HepG2 (cell line): Measurements from ENCODE around the gene TBC1D2B. TPM values are rescaled to one million over a fixed set of nuclear protein-coding genes. Genes with fewer than 3 reads are reported as not detected.

Experiments used
- ATAC-seq: fragments of 200-7000 bp; cut with Tn5 transposase; 3 replicates; pipeline ENCODE4 v1.9.1; 2020; ENCODE audit warnings: mild to moderate bottlenecking, moderate library complexity
- BruUV-seq: library from RNA; stranded (reverse); fragments of 400-500 nt; replicated peaks from 2 replicates; lab custom pipeline; 2021; lab: Mats Ljungman, UMichigan
- CTCF ChIA-PET: fragments of 300-600 bp; formaldehyde crosslinking; extraction: SDS; loops from one replicate; lab custom pipeline; 2021; ENCODE audit warnings: low total read pairs, inconsistent platforms, low intra/inter-chr PET ratio; lab: Yijun Ruan, JAX
- POLR2A ChIA-PET: fragments of 350-600 bp; sonication (Branson Sonifier 250); formaldehyde crosslinking; loops from one replicate; lab custom pipeline; 2020; ENCODE audit warnings: antibody characterized with exemption, inconsistent platforms; lab: Yijun Ruan, JAX
- DNase-seq: peaks from one replicate; pipeline ENCODE4 v3.0.0-alpha.2; 2015; ENCODE audit warnings: low spot score
- FAIRE-seq: peaks from 3 replicates; lab custom pipeline; 2011; peaks lifted over from hg19 to GRCh38; lab: Jason Lieb, UNC
- H2AFZ ChIP-seq: one replicate; pipeline ENCODE4 v1.6.1; 2011; ENCODE audit warnings: low read length, inconsistent platforms
- H3K27ac ChIP-seq: fragments of 300-600 bp; 3 replicates; pipeline ENCODE4 v1.8.0; 2011; ENCODE audit warnings: mixed run types, mild to moderate bottlenecking, mixed read lengths, low read length, inconsistent platforms; ENCODE audit not compliant: insufficient read depth; ENCODE audit errors: extremely low read length
- H3K27me3 ChIP-seq, 2 experiments: fragments of 200-600 bp in 1 of 2; 2 replicates in 1 of 2; 3 replicates in 1 of 2; pipeline versions ENCODE4 v1.6.0 to v1.8.0; 2011; ENCODE audit warnings: low read length in 2 of 2, mild to moderate bottlenecking in 2 of 2, moderate library complexity in 2 of 2, inconsistent platforms in 1 of 2; ENCODE audit not compliant: insufficient read depth in 2 of 2, control insufficient read depth in 1 of 2
- H3K36me3 ChIP-seq, 2 experiments: fragments of 200-600 bp in 1 of 2; replicated peaks in 1 of 2; 2 replicates in 1 of 2; 3 replicates in 1 of 2; pipeline versions ENCODE4 v1.5.1 to v1.8.0; 2011; ENCODE audit warnings: low read length in 2 of 2, inconsistent platforms in 1 of 2; ENCODE audit not compliant: insufficient read depth in 2 of 2, control insufficient read depth in 1 of 2
- H3K4me1 ChIP-seq: 2 replicates; pipeline ENCODE4 v1.5.1; 2012; ENCODE audit warnings: low read length, inconsistent platforms; ENCODE audit not compliant: insufficient read depth
- H3K4me2 ChIP-seq: 2 replicates; pipeline ENCODE4 v1.6.0; 2011; ENCODE audit warnings: low read depth, low read length, inconsistent platforms
- H3K4me3 ChIP-seq, 3 experiments: fragments of 200-600 bp in 1 of 3; sonication (generic), shearing (Covaris generic) in 1 of 3; replicated peaks in 1 of 3; 2 replicates each; pipeline ENCODE4 v1.5.1; 2011 to 2016; ENCODE audit warnings: low read length in 3 of 3, inconsistent platforms in 2 of 3, low read depth in 2 of 3, mild to moderate bottlenecking in 2 of 3, control low read depth in 1 of 3, mixed read lengths in 1 of 3; ENCODE audit not compliant: insufficient read depth in 1 of 3
- H3K79me2 ChIP-seq: one replicate; pipeline ENCODE4 v1.6.1; 2011; ENCODE audit warnings: low read length, inconsistent platforms; ENCODE audit not compliant: insufficient read depth
- H3K9ac ChIP-seq: 2 replicates; pipeline ENCODE4 v1.6.0; 2011; ENCODE audit warnings: mild to moderate bottlenecking, low read depth, low read length, inconsistent platforms; ENCODE audit not compliant: insufficient read depth
- H3K9me3 ChIP-seq: 2 replicates; pipeline ENCODE4 v1.5.1; 2012; ENCODE audit warnings: mild to moderate bottlenecking, low read length
- H4K20me1 ChIP-seq: 2 replicates; pipeline ENCODE4 v1.6.0; 2011; ENCODE audit warnings: inconsistent platforms, mild to moderate bottlenecking, low read length, moderate library complexity; ENCODE audit not compliant: insufficient read depth
- DR1 ChIP-seq: sonication (generic); formaldehyde crosslinking; IDR thresholded peaks from 2 replicates; pipeline ENCODE4 v1.8.0; 2021; ENCODE audit warnings: mild to moderate bottlenecking, missing genetic modification reagents, inconsistent platforms
- MLLT10 ChIP-seq: sonication (generic); formaldehyde crosslinking; IDR thresholded peaks from 2 replicates; pipeline ENCODE4 v1.4.0; 2020; ENCODE audit warnings: missing genetic modification reagents
- NR2F2 ChIP-seq: IDR thresholded peaks from 2 replicates; pipeline ENCODE4 v1.6.1; 2012; ENCODE audit warnings: low read depth, inconsistent platforms, borderline replicate concordance
- SP4 ChIP-seq: sonication (generic); formaldehyde crosslinking; IDR thresholded peaks from 2 replicates; pipeline ENCODE4 v1.8.1; 2023; ENCODE audit warnings: mild to moderate bottlenecking, missing genetic modification reagents
- SRSF1 ChIP-seq: fragments of 200-400 bp; formaldehyde crosslinking; optimal IDR thresholded peaks from 2 replicates; pipeline ENCODE3; 2017; ENCODE audit warnings: mild to moderate bottlenecking, low read depth, low read length, moderate library complexity
- YY1 ChIP-seq: IDR thresholded peaks from 2 replicates; pipeline ENCODE4 v1.6.1; 2011; ENCODE audit warnings: low read length, low read depth, moderate library complexity, mild to moderate bottlenecking; ENCODE audit not compliant: insufficient read depth, insufficient replicate concordance
- ZNF205 ChIP-seq: IDR thresholded peaks from 2 replicates; pipeline ENCODE4 v1.6.1; 2018; ENCODE audit warnings: missing biosample characterization, missing genetic modification reagents
- ZNF749 ChIP-seq: sonication (generic); formaldehyde crosslinking; IDR thresholded peaks from 2 replicates; pipeline ENCODE4 v1.8.0; 2022; ENCODE audit warnings: mild to moderate bottlenecking, missing genetic modification reagents, moderate library complexity, borderline replicate concordance
- WGBS: methylation state at CpG from one replicate; pipeline ENCODE4 v1.1.6; 2017; ENCODE audit warnings: low lambda C conversion rate; 5-methylcytosine and 5-hydroxymethylcytosine counted together
- in situ Hi-C: cut with HindIII; loops from 2 replicates; pipeline ENCODE4 v1.10.0; 2017; ENCODE audit warnings: low pct_unique_long_range_greater_than_20kb; ENCODE audit not compliant: extremely low pct_ligation_motif_present
- intact Hi-C: fragments of 100-400 bp; cut with micrococcal nuclease; formaldehyde crosslinking; loops from one replicate; pipeline ENCODE4 v1.10.0; 2022; ENCODE audit not compliant: unreplicated experiment
- polyA plus RNA-seq, 8 experiments: library from polyadenylated mRNA; depleted of rRNA in 3 of 8; stranded (reverse) in 7 of 8; unstranded in 1 of 8; fragments of >200 nt; fragmentation: Illumina TruSeq in 4 of 8; extraction: Trizol in 4 of 8; gene quantifications; 2 replicates each; pipeline versions ENCODE4 v1.2.1 to v1.2.3, GENCODE V29; 2011 to 2016; ENCODE audit warnings: low read depth in 4 of 8, missing spikeins in 1 of 8, mixed read lengths in 1 of 8; ENCODE audit not compliant: insufficient read depth in 1 of 8
- total RNA-seq, 5 experiments: library from RNA; depleted of rRNA; stranded (reverse); fragments of >200 nt; fragmentation: Illumina TruSeq; extraction: Trizol; gene quantifications; 2 replicates each; pipeline ENCODE4 v1.2.3, GENCODE V29; 2016; ENCODE audit warnings: low read depth in 1 of 5
- TF ChIP-seq, protein P1 (sequence below): sonication (generic); formaldehyde crosslinking; IDR thresholded peaks from 2 replicates; pipeline ENCODE4 v1.4.0; 2020; ENCODE audit warnings: missing genetic modification reagents
- TF ChIP-seq, protein P2 (sequence below): IDR thresholded peaks from 2 replicates; pipeline ENCODE4 v1.4.0; 2020; ENCODE audit warnings: mild to moderate bottlenecking, missing genetic modification reagents

The TBC1D2B gene
- total and polyA plus RNA-seq, 2 of the 13 experiments (the other 11 are each of a cell fraction or from before 2014, with no cell fraction given) = 10.1 to 14.4 TPM

DNA sequence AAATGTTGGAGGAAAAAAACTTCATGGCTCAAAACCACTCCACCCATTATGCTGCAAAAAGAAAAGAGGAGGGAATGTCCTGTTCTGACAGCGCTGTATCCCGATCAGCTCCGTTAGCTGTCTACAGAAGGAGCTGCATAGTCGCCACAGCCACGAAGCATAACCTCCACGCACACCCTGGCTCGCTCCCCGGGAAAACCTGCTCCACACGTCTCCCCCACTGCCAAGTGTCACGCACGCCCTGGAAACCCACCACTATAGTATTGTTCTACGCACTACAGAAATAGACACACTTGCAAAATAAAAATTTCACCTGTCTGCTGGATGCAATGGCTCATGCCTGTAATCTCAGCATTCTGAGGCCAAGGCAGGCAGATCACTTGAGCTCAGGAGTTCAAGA lies 55.8 kb downstream of the TBC1D2B start:
- DNase-seq = no peak
- 99% methylated on average over 12 of the region's 12 CpGs for WGBS
- in situ Hi-C loops = no loop called here

More for the DNA sequence above, 55.8 kb downstream of the TBC1D2B start:
- POLR2A ChIA-PET = no interaction called here
- H2AFZ ChIP-seq = no peak overlapping the region
- no peak overlapping the region for H3K27ac ChIP-seq
- H3K4me1 ChIP-seq = peaks cover 14% of the 10 kb centered on the region; the same call in 1 of the 2 replicates
- no peak overlapping the region for H3K9ac ChIP-seq
- ATAC-seq (no peak), FAIRE-seq (no peak)
- BruUV-seq = no TSS peak
- no peaks in the 10 kb centered on the region for H3K27me3 ChIP-seq
- TF ChIP-seq, protein P1, sequence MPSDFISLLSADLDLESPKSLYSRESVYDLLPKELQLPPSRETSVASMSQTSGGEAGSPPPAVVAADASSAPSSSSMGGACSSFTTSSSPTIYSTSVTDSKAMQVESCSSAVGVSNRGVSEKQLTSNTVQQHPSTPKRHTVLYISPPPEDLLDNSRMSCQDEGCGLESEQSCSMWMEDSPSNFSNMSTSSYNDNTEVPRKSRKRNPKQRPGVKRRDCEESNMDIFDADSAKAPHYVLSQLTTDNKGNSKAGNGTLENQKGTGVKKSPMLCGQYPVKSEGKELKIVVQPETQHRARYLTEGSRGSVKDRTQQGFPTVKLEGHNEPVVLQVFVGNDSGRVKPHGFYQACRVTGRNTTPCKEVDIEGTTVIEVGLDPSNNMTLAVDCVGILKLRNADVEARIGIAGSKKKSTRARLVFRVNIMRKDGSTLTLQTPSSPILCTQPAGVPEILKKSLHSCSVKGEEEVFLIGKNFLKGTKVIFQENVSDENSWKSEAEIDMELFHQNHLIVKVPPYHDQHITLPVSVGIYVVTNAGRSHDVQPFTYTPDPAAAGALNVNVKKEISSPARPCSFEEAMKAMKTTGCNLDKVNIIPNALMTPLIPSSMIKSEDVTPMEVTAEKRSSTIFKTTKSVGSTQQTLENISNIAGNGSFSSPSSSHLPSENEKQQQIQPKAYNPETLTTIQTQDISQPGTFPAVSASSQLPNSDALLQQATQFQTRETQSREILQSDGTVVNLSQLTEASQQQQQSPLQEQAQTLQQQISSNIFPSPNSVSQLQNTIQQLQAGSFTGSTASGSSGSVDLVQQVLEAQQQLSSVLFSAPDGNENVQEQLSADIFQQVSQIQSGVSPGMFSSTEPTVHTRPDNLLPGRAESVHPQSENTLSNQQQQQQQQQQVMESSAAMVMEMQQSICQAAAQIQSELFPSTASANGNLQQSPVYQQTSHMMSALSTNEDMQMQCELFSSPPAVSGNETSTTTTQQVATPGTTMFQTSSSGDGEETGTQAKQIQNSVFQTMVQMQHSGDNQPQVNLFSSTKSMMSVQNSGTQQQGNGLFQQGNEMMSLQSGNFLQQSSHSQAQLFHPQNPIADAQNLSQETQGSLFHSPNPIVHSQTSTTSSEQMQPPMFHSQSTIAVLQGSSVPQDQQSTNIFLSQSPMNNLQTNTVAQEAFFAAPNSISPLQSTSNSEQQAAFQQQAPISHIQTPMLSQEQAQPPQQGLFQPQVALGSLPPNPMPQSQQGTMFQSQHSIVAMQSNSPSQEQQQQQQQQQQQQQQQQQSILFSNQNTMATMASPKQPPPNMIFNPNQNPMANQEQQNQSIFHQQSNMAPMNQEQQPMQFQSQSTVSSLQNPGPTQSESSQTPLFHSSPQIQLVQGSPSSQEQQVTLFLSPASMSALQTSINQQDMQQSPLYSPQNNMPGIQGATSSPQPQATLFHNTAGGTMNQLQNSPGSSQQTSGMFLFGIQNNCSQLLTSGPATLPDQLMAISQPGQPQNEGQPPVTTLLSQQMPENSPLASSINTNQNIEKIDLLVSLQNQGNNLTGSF (CRISPR knock-in tag) = no peak
- TF ChIP-seq ZNF749 = no peak
- no peak for TF ChIP-seq NR2F2
- TF ChIP-seq YY1 = no peak
- TF ChIP-seq, protein P2, sequence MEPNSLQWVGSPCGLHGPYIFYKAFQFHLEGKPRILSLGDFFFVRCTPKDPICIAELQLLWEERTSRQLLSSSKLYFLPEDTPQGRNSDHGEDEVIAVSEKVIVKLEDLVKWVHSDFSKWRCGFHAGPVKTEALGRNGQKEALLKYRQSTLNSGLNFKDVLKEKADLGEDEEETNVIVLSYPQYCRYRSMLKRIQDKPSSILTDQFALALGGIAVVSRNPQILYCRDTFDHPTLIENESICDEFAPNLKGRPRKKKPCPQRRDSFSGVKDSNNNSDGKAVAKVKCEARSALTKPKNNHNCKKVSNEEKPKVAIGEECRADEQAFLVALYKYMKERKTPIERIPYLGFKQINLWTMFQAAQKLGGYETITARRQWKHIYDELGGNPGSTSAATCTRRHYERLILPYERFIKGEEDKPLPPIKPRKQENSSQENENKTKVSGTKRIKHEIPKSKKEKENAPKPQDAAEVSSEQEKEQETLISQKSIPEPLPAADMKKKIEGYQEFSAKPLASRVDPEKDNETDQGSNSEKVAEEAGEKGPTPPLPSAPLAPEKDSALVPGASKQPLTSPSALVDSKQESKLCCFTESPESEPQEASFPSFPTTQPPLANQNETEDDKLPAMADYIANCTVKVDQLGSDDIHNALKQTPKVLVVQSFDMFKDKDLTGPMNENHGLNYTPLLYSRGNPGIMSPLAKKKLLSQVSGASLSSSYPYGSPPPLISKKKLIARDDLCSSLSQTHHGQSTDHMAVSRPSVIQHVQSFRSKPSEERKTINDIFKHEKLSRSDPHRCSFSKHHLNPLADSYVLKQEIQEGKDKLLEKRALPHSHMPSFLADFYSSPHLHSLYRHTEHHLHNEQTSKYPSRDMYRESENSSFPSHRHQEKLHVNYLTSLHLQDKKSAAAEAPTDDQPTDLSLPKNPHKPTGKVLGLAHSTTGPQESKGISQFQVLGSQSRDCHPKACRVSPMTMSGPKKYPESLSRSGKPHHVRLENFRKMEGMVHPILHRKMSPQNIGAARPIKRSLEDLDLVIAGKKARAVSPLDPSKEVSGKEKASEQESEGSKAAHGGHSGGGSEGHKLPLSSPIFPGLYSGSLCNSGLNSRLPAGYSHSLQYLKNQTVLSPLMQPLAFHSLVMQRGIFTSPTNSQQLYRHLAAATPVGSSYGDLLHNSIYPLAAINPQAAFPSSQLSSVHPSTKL (CRISPR knock-in tag) = no peak
- TF ChIP-seq SRSF1 = no peak
- TF ChIP-seq SP4 (CRISPR knock-in tag) = no peak
- TF ChIP-seq DR1 (CRISPR knock-in tag) = no peak
- no peak for TF ChIP-seq MLLT10 (CRISPR knock-in tag)
- no peak for TF ChIP-seq ZNF205 (CRISPR knock-in tag)
- no peak overlapping the region for H3K4me3 ChIP-seq
- no peaks in the 10 kb centered on the region for H4K20me1 ChIP-seq
- no peak overlapping the region for H3K4me2 ChIP-seq
- H3K36me3 ChIP-seq = peaks cover 12 to 24% of the 10 kb centered on the region in 2 experiments; a peak in 4 of 5 replicates
- no peaks in the 10 kb centered on the region for H3K9me3 ChIP-seq
- intact Hi-C loops = no loop called here
- CTCF ChIA-PET = no interaction called here
- H3K79me2 ChIP-seq = no peaks in the 10 kb centered on the region
